HepG2 (cell line): Measurements from ENCODE around the gene C20orf96. TPM values are rescaled to one million over a fixed set of nuclear protein-coding genes. Genes with fewer than 3 reads are reported as not detected.
A peak's percentile ranks its signal among the peaks of the same experiment; 100 is the strongest.

Experiments used
- AHR ChIP-seq: IDR thresholded peaks from 2 replicates; pipeline ENCODE4 v1.6.1; 2018; ENCODE audit warnings: missing genetic modification reagents, missing compliant biosample characterization
- GATAD2A ChIP-seq: IDR thresholded peaks from 2 replicates; pipeline ENCODE4 v1.6.1; 2016
- GMEB1 ChIP-seq: sonication (generic); formaldehyde crosslinking; IDR thresholded peaks from 2 replicates; pipeline ENCODE4 v1.5.1; 2020; ENCODE audit warnings: missing genetic modification reagents, mild to moderate bottlenecking, borderline replicate concordance
- HDAC6 ChIP-seq: fragments of 200-600 bp; sonication (generic); IDR thresholded peaks from 2 replicates; pipeline ENCODE4 v1.7.0; 2017; ENCODE audit warnings: mild to moderate bottlenecking, antibody characterized with exemption, low read length, low read depth
- KDM1A ChIP-seq: IDR thresholded peaks from 2 replicates; pipeline ENCODE4 v1.6.1; 2016; ENCODE audit warnings: missing compliant biosample characterization
- NR1H2 ChIP-seq: sonication (generic); formaldehyde crosslinking; IDR thresholded peaks from 2 replicates; pipeline ENCODE4 v1.8.1; 2022; ENCODE audit warnings: low read depth, missing genetic modification reagents, borderline replicate concordance
- POGK ChIP-seq: sonication (generic); formaldehyde crosslinking; conservative IDR thresholded peaks from 2 replicates; pipeline ENCODE4 v1.8.0; 2022; ENCODE audit warnings: mild to moderate bottlenecking, moderate library complexity, missing genetic modification reagents
- RARA ChIP-seq: IDR thresholded peaks from 2 replicates; pipeline ENCODE4 v1.6.1; 2016; ENCODE audit warnings: missing genetic modification reagents, missing compliant biosample characterization
- RBFOX2 ChIP-seq: fragments of 200-400 bp; formaldehyde crosslinking; IDR thresholded peaks from 2 replicates; pipeline ENCODE4 v1.6.1; 2017; ENCODE audit warnings: low read depth, mild to moderate bottlenecking, low read length
- SOX13 ChIP-seq, 3 experiments: fragments of 450-650 bp in 1 of 3; sonication (generic) in 1 of 3; formaldehyde crosslinking in 1 of 3; IDR thresholded peaks in 2 of 3; conservative IDR thresholded peaks in 1 of 3; 2 replicates each; pipeline versions ENCODE4 v1.5.0 to v1.6.1; 2016 to 2020; ENCODE audit warnings: antibody characterized with exemption in 1 of 3, mild to moderate bottlenecking in 1 of 3, missing compliant biosample characterization in 1 of 3, missing genetic modification reagents in 1 of 3, moderate library complexity in 1 of 3
- STAG1 ChIP-seq: sonication (generic); formaldehyde crosslinking; IDR thresholded peaks from 2 replicates; pipeline ENCODE4 v1.4.0; 2020; ENCODE audit warnings: missing genetic modification reagents
- ZFP1 ChIP-seq: IDR thresholded peaks from 2 replicates; pipeline ENCODE4 v1.6.1; 2016
- ZNF136 ChIP-seq: sonication (generic); formaldehyde crosslinking; IDR thresholded peaks from 2 replicates; pipeline ENCODE4 v1.8.1; 2022; ENCODE audit warnings: low read depth, mild to moderate bottlenecking, moderate library complexity, missing genetic modification reagents
- ZNF234 ChIP-seq: sonication (generic); formaldehyde crosslinking; conservative IDR thresholded peaks from 2 replicates; pipeline ENCODE4 v1.5.1; 2020; ENCODE audit warnings: mild to moderate bottlenecking, missing genetic modification reagents
- ZNF546 ChIP-seq: sonication (generic); formaldehyde crosslinking; conservative IDR thresholded peaks from 2 replicates; pipeline ENCODE4 v1.8.1; 2023; ENCODE audit warnings: mild to moderate bottlenecking, missing genetic modification reagents
- ZNF605 ChIP-seq: sonication (generic); formaldehyde crosslinking; IDR thresholded peaks from 2 replicates; pipeline ENCODE4 v1.8.0; 2022; ENCODE audit warnings: mild to moderate bottlenecking, missing genetic modification reagents
- ZNF780A ChIP-seq: sonication (generic); formaldehyde crosslinking; IDR thresholded peaks from 2 replicates; pipeline ENCODE4 v1.8.0; 2022; ENCODE audit warnings: mild to moderate bottlenecking, missing genetic modification reagents, moderate library complexity
- polyA plus RNA-seq, 8 experiments: library from polyadenylated mRNA; depleted of rRNA in 3 of 8; stranded (reverse) in 7 of 8; unstranded in 1 of 8; fragments of >200 nt; fragmentation: Illumina TruSeq in 4 of 8; extraction: Trizol in 4 of 8; gene quantifications; 2 replicates each; pipeline versions ENCODE4 v1.2.1 to v1.2.3, GENCODE V29; 2011 to 2016; ENCODE audit warnings: low read depth in 4 of 8, missing spikeins in 1 of 8, mixed read lengths in 1 of 8; ENCODE audit not compliant: insufficient read depth in 1 of 8
- total RNA-seq, 5 experiments: library from RNA; depleted of rRNA; stranded (reverse); fragments of >200 nt; fragmentation: Illumina TruSeq; extraction: Trizol; gene quantifications; 2 replicates each; pipeline ENCODE4 v1.2.3, GENCODE V29; 2016; ENCODE audit warnings: low read depth in 1 of 5
- TF ChIP-seq, protein P1 (sequence below): sonication (generic); formaldehyde crosslinking; IDR thresholded peaks from 2 replicates; pipeline ENCODE4 v1.8.0; 2022; ENCODE audit warnings: missing genetic modification reagents, mild to moderate bottlenecking, moderate library complexity, borderline replicate concordance
- TF ChIP-seq, protein P2 (sequence below): sonication (generic); formaldehyde crosslinking; IDR thresholded peaks from 2 replicates; pipeline ENCODE4 v1.5.0; 2020; ENCODE audit warnings: mild to moderate bottlenecking, missing genetic modification reagents, moderate library complexity
- TF ChIP-seq, protein P3 (sequence below): sonication (generic); formaldehyde crosslinking; IDR thresholded peaks from 2 replicates; pipeline ENCODE4 v1.8.1; 2023; ENCODE audit warnings: missing genetic modification reagents, mild to moderate bottlenecking, borderline replicate concordance

C20orf96 gene
- total and polyA plus RNA-seq, 2 of the 13 experiments (the other 11 are each of a cell fraction or from before 2014, with no cell fraction given), result 3.8 to 20.6 TPM

GRCh38 chr20:297925-298775 is 7.6 kb upstream of the C20orf96 start (continued):
- TF ChIP-seq POGK (CRISPR knock-in tag) (peak; percentile 86), ZNF605 (0 out of 2 replicates have a peak, but pooled peaks have one; percentile 39), GMEB1 (CRISPR knock-in tag) (peak; percentile 67; the same call in 1 of the 2 replicates), ZFP1 (CRISPR knock-in tag) (0 out of 2 replicates have a peak, but pooled peaks have one; percentile 15), ZNF234 (CRISPR knock-in tag) (no peak), KDM1A (0 out of 2 replicates have a peak, but pooled peaks have one; percentile 26), STAG1 (CRISPR knock-in tag) (0 out of 2 replicates have a peak, but pooled peaks have one; percentile 10), NR1H2 (CRISPR knock-in tag) (no peak), RBFOX2 (peak; percentile 57), RARA (CRISPR knock-in tag) (peak; percentile 45), HDAC6 (no peak), SOX13 (IDR thresholded peaks at IDR 0.05) (no peak), SOX13 (CRISPR knock-in tag; conservative IDR thresholded peaks at IDR 0.05 in 1 of 2, IDR thresholded peaks at IDR 0.05 in 1 of 2) (no peak), ZNF546 (CRISPR knock-in tag) (no peak; the same call in 1 of the 2 replicates), GATAD2A (CRISPR knock-in tag) (peak; percentile 40; the same call in 1 of the 2 replicates), ZNF780A (0 out of 2 replicates have a peak, but pooled peaks have one; percentile 42), ZNF136 (CRISPR knock-in tag) (0 out of 2 replicates have a peak, but pooled peaks have one; percentile 11), AHR (peak; percentile 40; the same call in 1 of the 2 replicates)
- TF ChIP-seq, protein P1, sequence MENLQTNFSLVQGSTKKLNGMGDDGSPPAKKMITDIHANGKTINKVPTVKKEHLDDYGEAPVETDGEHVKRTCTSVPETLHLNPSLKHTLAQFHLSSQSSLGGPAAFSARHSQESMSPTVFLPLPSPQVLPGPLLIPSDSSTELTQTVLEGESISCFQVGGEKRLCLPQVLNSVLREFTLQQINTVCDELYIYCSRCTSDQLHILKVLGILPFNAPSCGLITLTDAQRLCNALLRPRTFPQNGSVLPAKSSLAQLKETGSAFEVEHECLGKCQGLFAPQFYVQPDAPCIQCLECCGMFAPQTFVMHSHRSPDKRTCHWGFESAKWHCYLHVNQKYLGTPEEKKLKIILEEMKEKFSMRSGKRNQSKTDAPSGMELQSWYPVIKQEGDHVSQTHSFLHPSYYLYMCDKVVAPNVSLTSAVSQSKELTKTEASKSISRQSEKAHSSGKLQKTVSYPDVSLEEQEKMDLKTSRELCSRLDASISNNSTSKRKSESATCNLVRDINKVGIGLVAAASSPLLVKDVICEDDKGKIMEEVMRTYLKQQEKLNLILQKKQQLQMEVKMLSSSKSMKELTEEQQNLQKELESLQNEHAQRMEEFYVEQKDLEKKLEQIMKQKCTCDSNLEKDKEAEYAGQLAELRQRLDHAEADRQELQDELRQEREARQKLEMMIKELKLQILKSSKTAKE (CRISPR knock-in tag), result 0 out of 2 replicates have a peak, but pooled peaks have one; percentile 26
- TF ChIP-seq, protein P2, sequence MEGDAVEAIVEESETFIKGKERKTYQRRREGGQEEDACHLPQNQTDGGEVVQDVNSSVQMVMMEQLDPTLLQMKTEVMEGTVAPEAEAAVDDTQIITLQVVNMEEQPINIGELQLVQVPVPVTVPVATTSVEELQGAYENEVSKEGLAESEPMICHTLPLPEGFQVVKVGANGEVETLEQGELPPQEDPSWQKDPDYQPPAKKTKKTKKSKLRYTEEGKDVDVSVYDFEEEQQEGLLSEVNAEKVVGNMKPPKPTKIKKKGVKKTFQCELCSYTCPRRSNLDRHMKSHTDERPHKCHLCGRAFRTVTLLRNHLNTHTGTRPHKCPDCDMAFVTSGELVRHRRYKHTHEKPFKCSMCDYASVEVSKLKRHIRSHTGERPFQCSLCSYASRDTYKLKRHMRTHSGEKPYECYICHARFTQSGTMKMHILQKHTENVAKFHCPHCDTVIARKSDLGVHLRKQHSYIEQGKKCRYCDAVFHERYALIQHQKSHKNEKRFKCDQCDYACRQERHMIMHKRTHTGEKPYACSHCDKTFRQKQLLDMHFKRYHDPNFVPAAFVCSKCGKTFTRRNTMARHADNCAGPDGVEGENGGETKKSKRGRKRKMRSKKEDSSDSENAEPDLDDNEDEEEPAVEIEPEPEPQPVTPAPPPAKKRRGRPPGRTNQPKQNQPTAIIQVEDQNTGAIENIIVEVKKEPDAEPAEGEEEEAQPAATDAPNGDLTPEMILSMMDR (CRISPR knock-in tag), result peak; percentile 12; the same call in 1 of the 2 replicates
- TF ChIP-seq, protein P3, sequence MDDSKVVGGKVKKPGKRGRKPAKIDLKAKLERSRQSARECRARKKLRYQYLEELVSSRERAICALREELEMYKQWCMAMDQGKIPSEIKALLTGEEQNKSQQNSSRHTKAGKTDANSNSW, result peak; percentile 68; the same call in 1 of the 2 replicates
